H1 (cell line): ENCODE results near the gene NUAK1.

Source experiments
- BRCA1 ChIP-seq: IDR thresholded peaks from 2 replicates; pipeline ENCODE4 v1.6.1; 2012; ENCODE audit warnings: low read depth, low read length, improper control_type of control experiment
- EGR1 ChIP-seq: IDR thresholded peaks from 2 replicates; pipeline ENCODE4 v1.6.1; 2011; ENCODE audit warnings: low read depth, low read length, borderline replicate concordance
- EP300 ChIP-seq, 2 experiments: IDR thresholded peaks; 1 replicate in 1 of 2; 2 replicates in 1 of 2; pipeline ENCODE4 v1.6.1; 2011 to 2012; ENCODE audit warnings: low read depth in 2 of 2, low read length in 2 of 2, mild to moderate bottlenecking in 2 of 2, borderline replicate concordance in 1 of 2, inconsistent platforms in 1 of 2, moderate library complexity in 1 of 2
- JUND ChIP-seq: IDR thresholded peaks from 2 replicates; pipeline ENCODE4 v1.6.1; 2011; ENCODE audit warnings: mild to moderate bottlenecking, improper control_type of control experiment, low read length
- POLR2A ChIP-seq, 2 experiments: IDR thresholded peaks; 1 replicate in 1 of 2; 2 replicates in 1 of 2; pipeline ENCODE4 v1.6.1; 2011; ENCODE audit warnings: low read depth in 2 of 2, low read length in 2 of 2, mild to moderate bottlenecking in 2 of 2; ENCODE audit errors: control extremely low read depth in 1 of 2
- POLR2AphosphoS5 ChIP-seq: IDR thresholded peaks from 2 replicates; pipeline ENCODE4 v1.6.1; 2011; ENCODE audit warnings: low read depth, low read length
- RAD21 ChIP-seq, 2 experiments: IDR thresholded peaks in 1 of 2; conservative IDR thresholded peaks in 1 of 2; 2 replicates each; pipeline ENCODE4 v1.6.1; 2011; ENCODE audit warnings: low read depth in 2 of 2, low read length in 2 of 2, improper control_type of control experiment in 1 of 2, inconsistent platforms in 1 of 2, mild to moderate bottlenecking in 1 of 2, moderate library complexity in 1 of 2
- SRF ChIP-seq: IDR thresholded peaks from 2 replicates; pipeline ENCODE4 v1.6.1; 2011; ENCODE audit warnings: mild to moderate bottlenecking, low read depth, low read length, moderate library complexity

DNA sequence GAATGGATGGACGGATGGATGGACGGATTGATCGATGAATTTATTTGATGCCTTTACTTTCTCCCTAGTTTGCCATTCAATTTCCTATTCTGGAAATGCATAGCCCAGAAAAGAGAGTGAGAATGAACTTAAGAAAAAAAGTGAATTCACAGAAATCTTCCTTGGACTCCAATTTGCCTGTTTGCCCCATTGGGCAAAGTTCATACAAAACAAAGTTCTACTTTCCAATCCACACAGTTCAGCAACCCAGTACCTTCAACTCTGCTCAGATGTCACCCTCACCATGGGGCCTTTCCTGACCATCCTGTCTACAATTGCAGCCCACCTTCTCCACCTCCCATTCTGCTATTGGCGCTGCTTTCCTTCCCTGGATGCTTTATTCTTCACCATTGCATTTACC is 8.2 kb upstream of the NUAK1 start:
- TF ChIP-seq POLR2A (IDR thresholded peaks at IDR 0.05; ENCODE audit: control extremely low read depth in 1 of 2, low read depth in 2 of 2, low read length in 2 of 2) (no peak), BRCA1 (no peak), EP300 (IDR thresholded peaks at IDR 0.05; ENCODE audit: borderline replicate concordance in 1 of 2, low read depth in 2 of 2, low read length in 2 of 2) (no peak), EGR1 (no peak), POLR2AphosphoS5 (no peak), JUND (no peak), SRF (no peak), RAD21 (IDR thresholded peaks at IDR 0.05 in 1 of 2, conservative IDR thresholded peaks at IDR 0.05 in 1 of 2; ENCODE audit: low read depth in 2 of 2, low read length in 2 of 2) (no peak)
